CD1c-positive myeloid dendritic cell (primary cell): Measurements from ENCODE around the gene TBC1D14.

Experiments used
- DNase-seq: peaks from one replicate; pipeline ENCODE4 v3.0.0-alpha.2; 2016; ENCODE audit errors: extremely low spot score

The TBC1D14 gene

DNA sequence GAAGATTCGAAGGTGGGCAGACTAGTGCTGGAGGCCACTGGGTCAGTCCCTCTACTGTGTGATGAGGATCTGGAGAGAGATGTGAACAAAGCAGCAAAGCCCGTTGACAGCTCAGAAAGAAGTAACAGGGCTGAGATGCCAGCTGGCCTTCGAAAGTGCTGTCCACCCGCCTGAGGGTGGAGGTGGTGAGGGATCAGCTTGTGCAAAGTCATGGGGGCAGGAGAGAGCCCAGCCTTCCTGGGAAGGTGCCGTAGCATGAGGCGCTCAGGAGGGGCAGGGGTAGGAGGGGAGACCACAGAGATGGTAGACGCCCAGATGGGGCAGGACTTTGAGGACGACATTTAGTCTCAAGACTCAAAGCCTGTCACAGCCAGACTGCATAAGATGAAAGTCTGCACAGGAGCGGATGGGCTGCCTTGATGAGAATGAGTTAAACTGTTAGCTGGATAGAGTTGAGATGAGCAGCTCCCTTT lies 19.7 kb downstream of the TBC1D14 start:
- no peak for DNase-seq

GRCh38 chr4:6929812-6930464 lies 20.3 kb downstream of the TBC1D14 start:
- peak; percentile 63 for DNase-seq

- DNase-seq, result no peak
Observed at GRCh38 chr4:6932475-6932874, 22.8 kb downstream of the TBC1D14 start.

DNA sequence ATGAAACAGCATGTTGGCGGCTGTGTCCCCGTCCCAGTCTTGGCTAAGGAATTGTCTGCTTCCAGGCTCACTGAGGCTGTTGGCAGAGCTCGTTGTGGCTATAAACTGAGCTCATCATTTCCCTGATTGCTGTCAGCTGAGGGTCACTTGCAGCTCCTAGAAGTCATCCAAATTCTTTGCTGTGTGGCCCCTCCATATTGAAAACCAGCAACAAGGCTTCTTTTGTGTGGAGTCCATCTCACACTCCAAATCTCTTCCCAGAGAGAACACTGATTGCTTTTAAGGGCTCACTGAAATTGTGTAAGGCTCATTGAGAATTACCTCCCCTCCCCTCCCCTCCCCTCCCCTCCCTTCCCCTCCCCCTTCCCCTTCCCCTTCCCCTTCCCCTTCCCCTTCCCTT lies 23.3 kb downstream of the TBC1D14 start:
- DNase-seq, result no peak

- no peak for DNase-seq
Observed at GRCh38 chr4:6933691-6934430, 24.2 kb downstream of the TBC1D14 start.

- DNase-seq, result no peak
Observed at GRCh38 chr4:6935965-6936364, 26.3 kb downstream of the TBC1D14 start.

DNA sequence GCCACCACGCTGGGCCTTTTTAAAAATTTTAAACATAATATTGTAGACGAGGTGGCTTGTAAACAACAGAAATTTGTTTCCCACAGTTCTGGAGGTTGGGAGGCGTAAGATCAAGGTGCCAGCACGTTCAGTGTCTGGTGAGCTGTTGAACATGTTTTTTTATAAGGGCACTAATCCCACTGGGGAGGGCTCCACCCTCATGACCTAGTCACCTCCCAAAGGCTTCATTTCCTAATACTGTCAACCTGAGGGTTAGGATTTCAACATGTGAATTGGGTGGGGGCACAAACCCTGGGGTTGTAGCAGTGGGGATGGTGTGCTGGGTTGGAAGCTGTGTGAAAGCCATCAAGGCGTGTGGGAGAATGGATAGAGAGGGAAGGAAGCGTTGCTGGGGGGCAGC lies 27.6 kb downstream of the TBC1D14 start:
- no peak for DNase-seq

GRCh38 chr4:6937754-6938153 lies 28.1 kb downstream of the TBC1D14 start:
- DNase-seq, result no peak

GRCh38 chr4:6938237-6938636 lies 28.6 kb downstream of the TBC1D14 start:
- peak; percentile 85 for DNase-seq

DNA sequence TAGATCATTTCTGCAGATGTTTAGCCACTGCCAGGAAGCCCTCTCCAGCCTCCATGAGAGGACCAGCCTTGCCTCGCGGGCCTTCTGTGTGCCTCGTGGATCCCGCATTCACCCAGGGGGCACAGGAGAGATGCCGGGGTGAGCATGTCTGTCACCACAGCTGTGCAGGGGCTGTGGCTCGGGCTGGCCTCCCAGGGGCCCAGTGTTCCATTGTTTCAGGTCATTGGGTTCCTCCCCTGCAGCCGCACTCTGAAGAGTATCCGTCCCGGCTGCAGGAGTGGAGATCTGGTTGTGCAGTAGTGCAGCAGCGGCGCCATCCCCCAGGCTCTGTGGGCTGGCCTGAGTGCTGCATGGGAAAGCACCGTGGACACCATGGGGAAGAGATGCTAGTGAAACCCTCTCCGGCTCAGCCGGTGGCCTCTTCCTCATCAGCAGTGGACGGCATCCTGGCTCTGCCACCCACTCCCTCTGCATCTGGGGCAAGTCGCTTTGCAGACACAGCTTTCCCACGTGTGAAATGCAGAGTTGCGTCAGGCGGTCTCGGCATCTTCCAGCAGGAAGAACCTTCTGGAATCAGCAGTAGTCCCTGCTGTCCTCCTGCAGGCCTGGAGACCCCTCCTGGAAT lies 29.1 kb downstream of the TBC1D14 start:
- DNase-seq, result peak; percentile 89

DNA sequence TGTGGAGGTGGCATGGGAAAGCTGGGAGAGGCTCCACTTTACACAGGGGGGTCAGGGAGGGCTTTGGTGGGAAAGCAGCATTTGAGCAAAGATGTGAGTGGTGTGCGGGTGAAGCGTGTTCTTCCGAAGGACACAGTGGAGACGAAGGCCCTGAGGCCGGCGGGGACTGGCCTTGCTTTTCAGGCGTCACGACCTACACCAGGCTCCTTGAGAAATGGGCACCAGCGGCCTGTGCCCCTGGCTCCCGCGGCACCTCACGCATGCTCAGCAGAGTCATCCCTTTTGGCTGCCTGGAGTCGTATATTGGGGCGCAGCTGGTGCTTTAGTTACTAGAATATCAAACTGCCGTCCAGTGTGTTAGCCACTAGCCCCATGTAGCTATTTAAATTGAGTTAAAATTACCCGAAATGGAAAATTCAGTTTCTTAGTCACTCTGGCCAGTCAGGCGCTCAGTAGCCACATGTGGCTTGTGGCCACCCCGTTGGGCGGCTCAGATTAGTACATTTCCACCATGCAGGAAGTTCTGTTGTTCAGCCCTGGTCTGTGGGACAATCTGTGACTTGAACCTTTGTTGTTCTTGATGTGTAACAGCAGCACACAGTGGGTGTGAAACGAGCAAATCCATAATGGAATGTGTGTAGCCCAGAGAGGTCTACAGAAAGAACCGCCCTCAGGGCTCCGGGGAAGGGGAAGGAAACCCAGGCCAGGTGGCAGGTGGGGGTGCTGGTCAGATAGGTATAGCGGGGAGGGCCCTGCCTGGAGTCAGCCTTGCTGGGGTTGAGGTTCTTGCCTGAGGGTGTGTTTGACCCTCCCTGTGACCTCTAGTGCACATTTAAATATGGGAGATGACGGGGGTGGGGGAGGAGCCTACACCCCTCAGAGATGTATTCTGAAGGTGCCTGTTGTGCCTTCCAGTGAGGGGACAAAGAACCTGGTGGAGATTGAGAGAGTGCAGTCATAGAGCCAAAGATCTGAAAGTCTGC lies 30.4 kb downstream of the TBC1D14 start:
- DNase-seq, result peak; percentile 51

DNA sequence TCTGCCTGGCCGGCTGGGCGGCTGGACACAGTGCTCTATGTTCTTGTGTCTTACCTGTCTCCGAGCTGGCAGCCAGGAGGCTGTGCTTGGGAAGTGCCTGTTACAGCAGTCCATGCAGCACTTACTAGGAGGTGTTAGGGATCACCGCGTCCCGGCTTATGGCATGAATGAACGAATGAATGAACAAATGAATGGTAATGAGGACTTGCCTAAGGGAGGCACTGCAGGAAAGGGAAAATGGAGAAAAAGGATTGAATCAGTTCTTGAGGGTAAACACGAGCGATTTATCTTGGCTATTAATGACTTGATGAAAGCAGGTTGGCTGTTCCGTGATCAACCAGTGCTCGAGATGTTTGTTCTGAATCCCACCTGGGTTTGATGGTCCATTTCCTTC lies 31.1 kb downstream of the TBC1D14 start:
- no peak for DNase-seq

GRCh38 chr4:6941796-6942195 lies 32.2 kb downstream of the TBC1D14 start:
- DNase-seq, result no peak

DNA sequence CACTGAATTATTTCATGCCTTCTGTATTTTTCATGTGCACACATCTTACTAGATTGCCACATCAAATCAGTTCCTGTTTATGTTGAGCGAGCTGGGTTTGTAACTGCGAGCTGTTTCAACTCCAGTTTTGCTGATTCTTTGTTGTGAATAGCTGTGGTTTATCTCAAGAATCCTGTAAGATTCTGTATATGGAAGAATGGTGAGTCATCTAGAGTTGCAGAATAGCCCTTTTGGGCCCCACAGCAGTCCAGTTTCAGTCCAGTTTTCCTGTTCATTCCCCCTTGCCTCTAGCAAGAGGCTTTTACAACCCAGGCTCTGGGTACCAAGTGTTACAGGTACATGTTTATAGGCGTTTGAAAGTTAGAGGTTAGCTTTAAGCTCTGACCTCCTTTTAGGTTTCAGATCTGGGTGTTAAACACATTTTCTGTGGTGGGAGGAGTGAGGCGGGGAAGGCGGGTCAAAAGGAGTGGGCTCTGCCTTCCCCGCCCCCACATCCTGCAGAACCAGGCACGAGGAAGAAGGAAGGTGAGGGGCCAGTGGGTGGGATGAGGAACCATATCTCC lies 32.7 kb downstream of the TBC1D14 start:
- DNase-seq, result peak; percentile 91

- peak; percentile 9 for DNase-seq
Observed at GRCh38 chr4:6943012-6943884, 33.6 kb downstream of the TBC1D14 start.

DNA sequence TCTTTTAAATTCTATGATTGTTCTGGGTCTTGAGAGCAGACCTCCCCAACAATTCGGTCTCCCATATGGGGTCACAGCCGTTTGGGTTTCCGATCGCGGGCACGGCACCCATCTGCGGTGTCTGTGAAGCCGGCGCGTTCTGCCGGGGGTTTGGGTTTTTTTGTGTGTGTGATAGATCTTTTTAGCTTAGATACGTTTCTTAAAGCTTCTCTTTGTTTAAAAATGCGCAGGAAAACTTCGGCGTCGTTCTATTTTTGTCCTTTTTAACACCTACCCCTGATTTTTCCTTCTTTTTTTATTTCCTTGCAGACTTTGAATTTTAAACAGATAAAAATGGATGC lies 34.2 kb downstream of the TBC1D14 start:
- no peak for DNase-seq

DNA sequence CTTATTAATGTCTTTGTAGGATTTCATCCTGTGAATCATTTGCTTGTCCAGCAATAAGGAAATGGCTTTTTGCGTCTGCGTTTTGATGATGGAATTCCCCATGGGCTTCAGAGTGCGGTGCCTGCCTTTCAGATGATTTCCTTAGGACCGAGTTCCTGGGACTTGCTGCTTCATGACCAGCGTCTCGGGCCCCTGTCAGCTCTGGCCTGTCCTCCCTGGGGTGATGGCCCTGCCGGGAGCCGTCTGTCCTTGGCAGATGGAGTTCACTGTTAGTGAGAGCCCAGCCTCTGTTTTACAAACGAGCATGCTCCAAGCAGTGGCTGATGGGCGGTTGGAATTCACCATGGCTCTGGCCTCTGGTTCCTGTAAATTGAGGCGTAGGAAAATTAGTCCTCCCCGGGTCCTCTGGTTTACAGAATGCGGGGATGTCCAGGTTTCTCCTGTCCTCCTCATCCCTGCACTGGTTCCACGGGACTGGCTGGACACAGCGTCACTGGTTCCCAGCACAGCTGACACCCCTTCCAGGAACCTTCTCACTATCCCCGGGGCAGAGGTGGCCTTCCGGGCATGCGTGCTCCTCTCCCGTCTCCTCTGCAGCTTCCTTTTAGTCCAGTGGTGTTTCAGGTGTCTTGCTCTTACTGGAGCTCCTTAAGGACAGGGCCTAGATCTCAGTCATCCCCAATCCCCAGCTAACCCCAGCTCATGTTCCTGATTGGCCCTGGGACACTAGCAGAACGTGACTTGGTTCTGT lies 34.9 kb downstream of the TBC1D14 start:
- peak; percentile 3 for DNase-seq

- DNase-seq, result no peak
Observed at GRCh38 chr4:6945052-6945409, 35.4 kb downstream of the TBC1D14 start.

DNA sequence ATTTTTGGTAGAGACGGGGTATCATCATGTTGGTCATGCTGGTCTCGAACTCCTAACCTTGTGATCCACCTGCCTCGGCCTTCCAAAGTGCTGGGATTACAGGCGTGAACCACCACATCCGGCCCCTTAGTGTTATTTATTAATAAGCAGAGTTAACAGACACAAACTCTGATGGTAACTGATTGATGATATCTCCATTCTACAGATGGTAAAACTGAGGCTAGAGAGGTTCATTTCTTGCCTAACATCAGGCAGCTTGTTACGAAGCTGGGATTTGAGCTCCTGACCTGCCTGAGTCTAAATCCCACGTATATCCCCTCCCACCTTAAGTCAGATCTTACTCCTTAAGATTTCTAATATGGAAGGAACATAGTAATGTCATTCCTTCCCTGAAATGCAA lies 36.9 kb downstream of the TBC1D14 start:
- no peak for DNase-seq

GRCh38 chr4:6948134-6948460 lies 38.5 kb downstream of the TBC1D14 start:
- no peak for DNase-seq
